AG04450 (cell line): ENCODE measurements around the gene LZIC. TPM values are rescaled to one million over a fixed set of nuclear protein-coding genes. Genes with fewer than 3 reads are reported as not detected.

ENCODE experiments used
- CTCF ChIA-PET: fragments of 300-600, 350-600 bp; formaldehyde crosslinking; extraction: SDS; loops from one replicate; lab custom pipeline; 2022; ENCODE audit warnings: antibody characterized with exemption, inconsistent platforms; lab: Charles Lee
- POLR2A ChIA-PET: fragments of 350-600 bp; formaldehyde crosslinking; extraction: SDS; loops from one replicate; lab custom pipeline; 2021; ENCODE audit warnings: antibody characterized with exemption, inconsistent platforms; lab: Yijun Ruan, JAX
- DNase-seq: peaks from one replicate; pipeline ENCODE4 v3.0.0-alpha.2; 2011; ENCODE audit warnings: low read depth, low spot score
- H3K27ac ChIP-seq: one replicate; pipeline ENCODE4 v1.5.1; 2012; ENCODE audit warnings: low read depth, low read length, control low read depth
- H3K27me3 ChIP-seq: one replicate; pipeline ENCODE4 v1.6.0; 2012; ENCODE audit warnings: low read length; ENCODE audit not compliant: control insufficient read depth, insufficient read depth
- H3K4me3 ChIP-seq: 2 replicates; pipeline ENCODE4 v1.5.1; 2011; ENCODE audit warnings: mild to moderate bottlenecking, low read depth, low read length, control low read depth
- H3K9me3 ChIP-seq: 2 replicates; pipeline ENCODE4 v1.5.1; 2012; ENCODE audit warnings: low read length; ENCODE audit not compliant: control insufficient read depth, insufficient read depth
- CTCF ChIP-seq: IDR thresholded peaks from 2 replicates; pipeline ENCODE4 v1.5.1; 2011; ENCODE audit warnings: low read depth, low read length, control low read depth, inconsistent platforms
- polyA plus RNA-seq: library from polyadenylated mRNA; depleted of rRNA; stranded (reverse); fragments of >200 nt; gene quantifications from 2 replicates; pipeline ENCODE4 v1.2.3, GENCODE V29; 2011

Gene LZIC
- polyA plus RNA-seq, 1 experiment: 29.7 TPM

GRCh38 chr1:9909234-9910046 is 33.8 kb downstream of the LZIC start:
- ChIA-PET POLR2A (interaction anchor here (0.6 kb wide), 1 partner anchor 19 kb away, joined by 4 read pairs; no protein-coding TSS in a partner anchor), CTCF (no interaction called here)
- Histone ChIP-seq H3K9me3 (no peaks in the 10 kb centered on the region), H3K4me3 (peak overlapping the region; percentile 83), H3K27me3 (no peaks in the 10 kb centered on the region), H3K27ac (no peak overlapping the region)
- TF ChIP-seq CTCF: no peak
- DNase-seq: no peak

DNA sequence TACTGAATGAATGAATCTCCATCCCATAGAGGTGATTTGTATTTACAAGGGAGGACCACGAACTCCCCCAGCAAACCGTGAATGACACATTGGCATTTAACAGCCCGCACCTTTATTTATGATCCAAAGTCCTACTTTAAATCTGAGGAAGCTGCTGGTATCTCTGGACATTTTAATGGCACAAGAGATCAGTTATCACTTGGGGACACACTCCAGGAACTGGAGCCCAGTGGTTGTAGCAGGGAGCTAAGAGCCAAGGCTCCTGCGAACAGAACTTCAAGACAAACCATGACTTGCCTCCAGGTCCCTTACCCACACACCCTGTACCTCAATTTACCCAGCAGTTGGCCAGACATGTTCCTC is 34.3 kb downstream of the LZIC start:
- H3K4me3 ChIP-seq: peak overlapping the region; percentile 83
- TF ChIP-seq CTCF: no peak
- no peaks in the 10 kb centered on the region for H3K9me3 ChIP-seq
- DNase-seq: no peak
- no peak overlapping the region for H3K27ac ChIP-seq
- ChIA-PET CTCF (no interaction called here), POLR2A (interaction anchor here (0.6 to 0.7 kb wide), 2 partner anchors 15 to 19 kb away, joined by 4 to 5 read pairs; no protein-coding TSS in a partner anchor)
- no peaks in the 10 kb centered on the region for H3K27me3 ChIP-seq

- Histone ChIP-seq H3K4me3 (no peak overlapping the region), H3K9me3 (no peaks in the 10 kb centered on the region), H3K27ac (no peak overlapping the region), H3K27me3 (no peaks in the 10 kb centered on the region)
- ChIA-PET CTCF (interaction anchor here (0.9 kb wide), 1 partner anchor 33 kb away, joined by 3 read pairs; no protein-coding TSS in a partner anchor), POLR2A (no interaction called here)
- no peak for TF ChIP-seq CTCF
- DNase-seq: no peak
Measured at GRCh38 chr1:9907441-9907840, 35.8 kb downstream of the LZIC start.

- DNase-seq: no peak
- ChIA-PET CTCF (interaction anchor here (0.9 kb wide), 1 partner anchor 32 kb away, joined by 3 read pairs; no protein-coding TSS in a partner anchor), POLR2A (no interaction called here)
- Histone ChIP-seq H3K27ac (no peak overlapping the region), H3K4me3 (no peak overlapping the region), H3K9me3 (no peaks in the 10 kb centered on the region), H3K27me3 (no peaks in the 10 kb centered on the region)
- no peak for TF ChIP-seq CTCF
Measured at GRCh38 chr1:9906466-9906865, 36.7 kb downstream of the LZIC start.

DNA sequence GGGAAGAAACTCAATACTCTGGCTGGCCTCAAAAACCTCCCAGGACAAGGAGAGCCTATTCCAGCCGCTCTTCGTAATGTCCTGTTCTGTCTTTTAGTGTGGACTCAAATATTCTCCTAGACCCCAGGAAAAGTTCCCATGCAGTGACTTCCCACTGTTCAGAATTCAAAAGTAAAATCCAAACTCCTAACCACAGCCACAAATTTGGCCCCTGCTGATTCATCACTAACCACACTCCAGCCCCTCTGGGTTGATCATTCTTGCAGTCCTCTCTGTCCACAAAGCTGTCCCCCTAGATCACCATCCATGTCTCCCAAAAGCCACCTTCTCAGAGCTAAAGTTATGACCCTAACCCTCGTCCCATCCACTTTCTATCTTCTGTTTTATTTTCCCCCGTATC is 38.2 kb downstream of the LZIC start:
- Histone ChIP-seq H3K4me3 (no peak overlapping the region), H3K27ac (no peak overlapping the region), H3K9me3 (no peaks in the 10 kb centered on the region), H3K27me3 (no peaks in the 10 kb centered on the region)
- no peak for TF ChIP-seq CTCF
- POLR2A ChIA-PET: interaction anchor here (1.2 kb wide), 1 partner anchor 14 kb away, joined by 3 read pairs; no protein-coding TSS in a partner anchor
- DNase-seq: no peak
- CTCF ChIA-PET: no interaction called here
